ENCODE measurements around the gene MAPK1IP1L. TPM values are rescaled to one million over a fixed set of nuclear protein-coding genes. Genes with fewer than 3 reads are reported as not detected.

Gene MAPK1IP1L
- total RNA-seq, 6 experiments from 2014 or later: 21.2 to 49.8 (median 34.6) TPM

DNA sequence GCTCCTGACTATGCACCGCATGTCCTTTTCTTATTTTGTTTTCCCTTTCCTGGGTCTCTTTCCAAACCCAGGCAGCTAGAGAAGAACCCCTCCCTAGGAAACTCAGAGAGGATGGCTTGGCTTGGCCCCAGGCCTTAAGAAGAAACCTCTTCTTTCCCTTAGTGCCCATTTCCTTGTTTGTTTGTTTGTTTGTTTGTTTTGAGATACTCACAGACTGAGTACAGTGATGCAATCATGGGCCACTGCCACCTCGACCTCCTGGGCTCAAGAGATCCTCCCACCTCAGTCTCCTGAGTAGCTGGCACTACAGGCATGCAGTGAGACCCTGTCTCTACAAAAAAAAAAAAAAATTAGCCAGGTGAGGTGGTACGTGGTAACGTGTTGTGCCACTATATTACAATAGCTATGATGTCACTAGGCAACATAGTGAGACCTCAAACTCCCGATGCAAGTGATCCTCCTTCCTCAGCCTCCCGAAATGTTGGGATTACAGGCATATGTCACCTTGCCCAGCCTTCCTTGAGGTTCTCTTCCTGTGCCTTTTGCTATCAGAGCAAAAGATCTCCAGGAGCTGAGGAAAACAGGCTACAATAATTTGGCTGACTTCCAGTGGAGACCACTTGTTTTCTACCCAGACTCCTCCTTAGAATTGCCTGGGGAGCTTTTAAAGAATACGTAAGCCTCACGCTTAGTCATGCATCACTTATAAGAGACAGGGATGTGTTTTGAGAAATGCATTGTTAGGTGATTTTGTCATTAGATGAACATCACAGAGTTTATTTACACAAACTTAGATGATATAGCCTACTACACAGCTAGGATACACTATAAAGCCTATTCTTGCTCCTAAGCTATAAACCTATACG lies 43.1 kb downstream of the MAPK1IP1L start:
- Histone ChIP-seq H3K27me3 (no peaks in the 10 kb centered on the region), H3K4me1 (no peaks in the 10 kb centered on the region), H3K9me3 (no peaks in the 10 kb centered on the region), H3K4me3 (no peak overlapping the region), H3K36me3 (no peaks in the 10 kb centered on the region), H3K27ac (no peak overlapping the region)
- intact Hi-C loops (cut with DNase I): loop anchor here (5.0 to 10.0 kb wide), 2 partner anchors 60 to 63 kb away; no protein-coding TSS in a partner anchor
- TF ChIP-seq CTCF (IDR thresholded peaks at IDR 0.05): no peak
- TF ChIP-seq POLR2A (IDR thresholded peaks at IDR 0.05): no peak
- ATAC-seq (no peak), DNase-seq (no peak)
- 58% methylated on average over 8 of the region's 9 CpGs for WGBS (ENCODE audit: insufficient coverage, low coverage, low lambda C conversion rate, missing lambda C conversion rate)

DNA sequence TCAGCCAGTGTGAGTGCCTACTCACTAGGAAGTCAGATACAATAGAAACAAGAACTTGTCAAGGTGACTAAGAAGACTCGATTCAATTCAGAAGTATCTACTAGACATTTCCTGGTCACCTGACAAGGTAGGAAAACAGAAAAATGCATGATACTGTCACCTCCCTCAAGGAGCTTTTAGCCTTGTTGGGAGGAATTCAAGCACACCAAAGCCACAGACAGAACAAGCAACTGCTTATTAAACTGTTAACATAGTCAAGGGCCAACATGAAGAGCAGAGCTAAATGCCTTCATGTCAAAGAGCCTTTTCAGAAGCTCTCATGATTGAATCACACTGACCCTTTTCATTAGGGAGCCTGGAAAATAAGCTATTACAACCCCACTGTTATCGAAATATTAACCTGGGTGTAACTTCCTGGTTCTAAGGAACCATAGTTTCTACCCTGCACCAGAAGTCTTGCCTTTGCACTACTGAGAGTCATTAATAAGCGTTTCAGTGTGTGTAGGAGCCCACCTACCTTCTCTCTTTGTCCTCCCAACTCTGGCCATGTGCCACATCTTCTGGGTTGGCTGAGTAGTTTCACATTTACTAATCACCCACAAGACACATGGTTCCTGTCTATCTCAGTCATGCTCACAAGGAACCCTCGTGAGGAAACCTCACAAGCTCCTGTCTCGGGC lies 46.6 kb downstream of the MAPK1IP1L start:
- ATAC-seq (peak in 2 of 4 donors; percentile 10 to 35), DNase-seq (peak in 2 of 3 donors; percentile 32 to 49)
- 69% methylated on average over 5 of the region's 5 CpGs for WGBS (ENCODE audit: insufficient coverage, low coverage, low lambda C conversion rate, missing lambda C conversion rate)
- H3K27me3 ChIP-seq: no peaks in the 10 kb centered on the region
- intact Hi-C loops (cut with DNase I): loop anchor here in 1 of 2 donors (10.0 kb wide), 1 partner anchor 57 kb away; no protein-coding TSS in a partner anchor
- peaks cover 0 to 11% (median 3%) of the 10 kb centered on the region in 4 donors for H3K4me1 ChIP-seq
- H3K27ac ChIP-seq: peak overlapping the region in 1 of 3 donors; percentile 31
- no peaks in the 10 kb centered on the region for H3K9me3 ChIP-seq
- TF ChIP-seq POLR2A (IDR thresholded peaks at IDR 0.05) (no peak), CTCF (IDR thresholded peaks at IDR 0.05) (no peak)
- no peak overlapping the region for H3K4me3 ChIP-seq
- H3K36me3 ChIP-seq: no peaks in the 10 kb centered on the region

GRCh38 chr14:55098561-55098898 lies 47.1 kb downstream of the MAPK1IP1L start:
- H3K4me3 ChIP-seq: no peak overlapping the region
- no peak for DNase-seq
- H3K27ac ChIP-seq: peak overlapping the region in 1 of 3 donors; percentile 31
- no peaks in the 10 kb centered on the region for H3K9me3 ChIP-seq
- ATAC-seq: no peak
- H3K27me3 ChIP-seq: no peaks in the 10 kb centered on the region
- no peaks in the 10 kb centered on the region for H3K36me3 ChIP-seq
- WGBS (ENCODE audit: insufficient coverage, low coverage, low lambda C conversion rate, missing lambda C conversion rate): no CpG with 5 or more reads among the region's 1 CpG
- peaks cover 0 to 11% (median 3%) of the 10 kb centered on the region in 4 donors for H3K4me1 ChIP-seq
- intact Hi-C loops (cut with DNase I): loop anchor here in 1 of 2 donors (10.0 kb wide), 1 partner anchor 56 kb away; no protein-coding TSS in a partner anchor
- TF ChIP-seq CTCF (IDR thresholded peaks at IDR 0.05) (no peak), POLR2A (IDR thresholded peaks at IDR 0.05) (no peak)

- Histone ChIP-seq H3K27ac (no peak overlapping the region), H3K27me3 (no peaks in the 10 kb centered on the region), H3K9me3 (no peaks in the 10 kb centered on the region), H3K4me3 (no peak overlapping the region), H3K36me3 (no peaks in the 10 kb centered on the region), H3K4me1 (peaks cover 0 to 11% (median 3%) of the 10 kb centered on the region in 4 donors)
- no peak for ATAC-seq
- WGBS (ENCODE audit: insufficient coverage, low coverage, low lambda C conversion rate, missing lambda C conversion rate): 74% methylated on average over 2 of the region's 2 CpGs
- DNase-seq: no peak
- intact Hi-C loops (cut with DNase I): loop anchor here in 1 of 2 donors (10.0 kb wide), 1 partner anchor 55 kb away; no protein-coding TSS in a partner anchor
- TF ChIP-seq CTCF (IDR thresholded peaks at IDR 0.05) (no peak), POLR2A (IDR thresholded peaks at IDR 0.05) (no peak)
These were observed 48.3 kb downstream of the MAPK1IP1L start for GRCh38 chr14:55099756-55100155.
